Activated B cell treated with CpG ODN at 0.5 μM for 24 hours (primary cell): ENCODE data around the gene CRISP1. TPM values are rescaled to one million over a fixed set of nuclear protein-coding genes. Genes with fewer than 3 reads are reported as not detected.

Experiments
- ATAC-seq: fragments of 200-7000 bp; cut with Tn5 transposase; one replicate; pipeline ENCODE4 v1.10.0; 2021; ENCODE audit warnings: low read depth, mild to moderate bottlenecking, moderate library complexity
- CTCF ChIA-PET: fragments of 350-600 bp; sonication (Branson Sonifier 250); formaldehyde crosslinking; loops from one replicate; lab custom pipeline; 2021; ENCODE audit warnings: antibody characterized with exemption; lab: Charles Lee
- POLR2A ChIA-PET: fragments of 350-600 bp; sonication (Branson Sonifier 250); formaldehyde crosslinking; loops from one replicate; lab custom pipeline; 2021; ENCODE audit warnings: antibody characterized with exemption; lab: Charles Lee
- DNase-seq: peaks from one replicate; pipeline ENCODE4 v3.0.0; 2022
- H3K27ac Mint-ChIP-seq: one replicate; pipeline ENCODE4 v1.8.0; 2020; ENCODE audit warnings: mixed read lengths
- H3K27me3 Mint-ChIP-seq: one replicate; pipeline ENCODE4 v1.8.0; 2021; ENCODE audit warnings: mixed read lengths
- H3K36me3 Mint-ChIP-seq: one replicate; pipeline ENCODE4 v1.8.0; 2021; ENCODE audit warnings: low read depth, mixed read lengths
- H3K4me1 Mint-ChIP-seq: one replicate; pipeline ENCODE4 v1.8.0; 2021; ENCODE audit warnings: mixed read lengths
- H3K4me3 Mint-ChIP-seq: one replicate; pipeline ENCODE4 v1.8.0; 2020; ENCODE audit warnings: mild to moderate bottlenecking, mixed read lengths
- H3K9me3 Mint-ChIP-seq: one replicate; pipeline ENCODE4 v1.8.0; 2020; ENCODE audit warnings: mixed read lengths
- CTCF ChIP-seq: fragments of 200-600 bp; IDR thresholded peaks from one replicate; pipeline ENCODE4 v1.8.0; 2022; ENCODE audit warnings: antibody characterized with exemption, mild to moderate bottlenecking
- intact Hi-C: fragments of 100-400 bp; cut with micrococcal nuclease; formaldehyde crosslinking; loops from one replicate; pipeline ENCODE4 v1.15.1; 2024
- total RNA-seq: library from RNA; stranded (reverse); gene quantifications from 2 replicates; pipeline ENCODE4 v1.2.3, GENCODE V29; 2022

The CRISP1 gene
- total RNA-seq, 1 donor from 2014 or later = not detected

- DNase-seq (no peak), ATAC-seq (no peak)
- H3K4me3 Mint-ChIP-seq = no peak overlapping the region
- no peaks in the 10 kb centered on the region for H3K9me3 Mint-ChIP-seq
- no peaks in the 10 kb centered on the region for H3K27me3 Mint-ChIP-seq
- POLR2A ChIA-PET = no interaction called here
- intact Hi-C loops = no loop called here
- H3K4me1 Mint-ChIP-seq = no peaks in the 10 kb centered on the region
- H3K36me3 Mint-ChIP-seq = no peaks in the 10 kb centered on the region
- TF ChIP-seq CTCF = no peak
- CTCF ChIA-PET = no interaction called here
- H3K27ac Mint-ChIP-seq = no peak overlapping the region
Measured at GRCh38 chr6:49841424-49841823, 24.9 kb downstream of the CRISP1 start.

GRCh38 chr6:49839957-49840356, 26.4 kb downstream of the CRISP1 start:
- CTCF ChIA-PET = no interaction called here
- POLR2A ChIA-PET = no interaction called here
- intact Hi-C loops = no loop called here
- H3K4me3 Mint-ChIP-seq = no peak overlapping the region
- ATAC-seq = no peak
- H3K27me3 Mint-ChIP-seq = no peaks in the 10 kb centered on the region
- H3K27ac Mint-ChIP-seq = no peak overlapping the region
- no peak for TF ChIP-seq CTCF
- H3K9me3 Mint-ChIP-seq = no peaks in the 10 kb centered on the region
- DNase-seq = no peak
- H3K4me1 Mint-ChIP-seq = no peaks in the 10 kb centered on the region
- H3K36me3 Mint-ChIP-seq = no peaks in the 10 kb centered on the region

GRCh38 chr6:49839162-49839561, 27.2 kb downstream of the CRISP1 start:
- intact Hi-C loops = no loop called here
- H3K36me3 Mint-ChIP-seq = no peaks in the 10 kb centered on the region
- no peaks in the 10 kb centered on the region for H3K4me1 Mint-ChIP-seq
- no peak for TF ChIP-seq CTCF
- H3K27ac Mint-ChIP-seq = no peak overlapping the region
- no peak overlapping the region for H3K4me3 Mint-ChIP-seq
- H3K27me3 Mint-ChIP-seq = no peaks in the 10 kb centered on the region
- DNase-seq = no peak
- POLR2A ChIA-PET = no interaction called here
- CTCF ChIA-PET = no interaction called here
- ATAC-seq = no peak
- no peaks in the 10 kb centered on the region for H3K9me3 Mint-ChIP-seq

GRCh38 chr6:49835140-49835539, 31.2 kb downstream of the CRISP1 start:
- Mint-ChIP-seq H3K27ac (no peak overlapping the region), H3K9me3 (no peaks in the 10 kb centered on the region), H3K4me1 (no peaks in the 10 kb centered on the region), H3K4me3 (no peak overlapping the region), H3K36me3 (no peaks in the 10 kb centered on the region), H3K27me3 (no peaks in the 10 kb centered on the region)
- no peak for TF ChIP-seq CTCF
- intact Hi-C loops = no loop called here
- ChIA-PET CTCF (no interaction called here), POLR2A (no interaction called here)
- DNase-seq (no peak), ATAC-seq (no peak)

GRCh38 chr6:49833386-49833785, 32.9 kb downstream of the CRISP1 start:
- Mint-ChIP-seq H3K27ac (no peak overlapping the region), H3K4me1 (no peaks in the 10 kb centered on the region), H3K9me3 (no peaks in the 10 kb centered on the region), H3K27me3 (no peaks in the 10 kb centered on the region), H3K4me3 (no peak overlapping the region), H3K36me3 (no peaks in the 10 kb centered on the region)
- CTCF ChIA-PET = no interaction called here
- DNase-seq (no peak), ATAC-seq (no peak)
- POLR2A ChIA-PET = no interaction called here
- intact Hi-C loops = no loop called here
- TF ChIP-seq CTCF = no peak
